ENCODE measurements around the gene GIN1. TPM values are rescaled to one million over a fixed set of nuclear protein-coding genes. Genes with fewer than 3 reads are reported as not detected.

GIN1 gene
- total and polyA plus RNA-seq, 9 of the 15 experiments (the other 6 are each of a cell fraction or from before 2014, with no cell fraction given), result 2.4 to 9.8 (median 7.8) TPM

DNA sequence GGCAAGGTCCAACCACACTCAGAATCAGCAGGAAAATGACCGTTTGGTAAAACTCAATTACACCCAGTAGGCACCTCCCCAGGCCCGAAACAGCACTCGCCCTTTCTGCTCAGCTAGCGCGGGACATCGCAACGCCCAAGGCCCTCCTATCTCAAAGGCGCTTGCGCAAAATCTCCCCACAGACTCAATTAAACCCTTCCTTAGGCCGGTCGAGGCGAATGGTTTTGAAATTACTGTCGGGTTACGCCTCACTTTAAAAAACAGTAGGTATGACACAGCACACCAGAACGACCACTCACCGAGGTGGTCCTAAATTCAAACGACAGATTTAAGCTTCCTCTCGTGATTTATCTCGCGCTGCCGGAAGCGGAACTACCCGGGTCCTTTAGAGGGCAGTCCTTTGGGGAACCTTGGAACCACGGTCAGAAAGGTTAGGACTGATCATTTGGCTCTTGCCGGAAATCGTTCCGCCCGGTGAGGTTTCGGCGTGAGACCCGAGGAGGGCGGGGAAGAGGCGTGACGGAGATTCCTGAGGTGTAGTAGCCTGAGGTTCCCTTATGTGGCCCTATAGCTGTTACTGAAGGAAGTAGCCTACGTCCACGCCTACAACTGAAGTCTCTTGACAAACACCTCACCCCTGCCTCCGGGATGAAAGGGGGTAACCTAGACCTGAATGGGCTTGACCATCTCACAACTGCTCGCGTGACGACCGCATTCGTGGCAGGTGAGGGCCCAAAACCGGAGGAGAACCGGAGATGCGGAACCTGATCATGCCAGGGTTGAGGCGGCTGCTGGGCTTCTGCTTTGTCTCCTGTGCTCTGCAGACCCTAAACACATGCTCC lies at the start of gene GIN1, which contains the start of gene PPIP5K2 (continued):
- TF ChIP-seq, protein P1, sequence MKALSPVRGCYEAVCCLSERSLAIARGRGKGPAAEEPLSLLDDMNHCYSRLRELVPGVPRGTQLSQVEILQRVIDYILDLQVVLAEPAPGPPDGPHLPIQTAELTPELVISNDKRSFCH (CRISPR knock-in tag; IDR thresholded peaks at IDR 0.05), result no peak
- TF ChIP-seq, protein P1 (tag; IDR thresholded peaks at IDR 0.05), result peak; percentile 82
- TF ChIP-seq NCOA4 (IDR thresholded peaks at IDR 0.05; ENCODE audit: partially characterized antibody) (no peak), HNRNPUL1 (IDR thresholded peaks at IDR 0.05; ENCODE audit: low read length) (0 out of 2 replicates have a peak, but pooled peaks have one; percentile 53), RBM39 (optimal IDR thresholded peaks at IDR 0.05; ENCODE audit: low read depth, low read length) (peak; percentile 15), KLF1 (tag; IDR thresholded peaks at IDR 0.05) (peak; percentile 84), L3MBTL2 (IDR thresholded peaks at IDR 0.05) (peak; percentile 35), RBM15 (IDR thresholded peaks at IDR 0.05; ENCODE audit: insufficient read depth, low read length) (no peak), STAT5B (CRISPR knock-in tag; IDR thresholded peaks at IDR 0.05) (no peak), RBM25 (IDR thresholded peaks at IDR 0.05; ENCODE audit: low read depth, low read length, severe bottlenecking) (no peak), ZBTB1 (CRISPR knock-in tag; IDR thresholded peaks at IDR 0.05; ENCODE audit: borderline replicate concordance, low read depth) (no peak)
- TF ChIP-seq, protein P2, sequence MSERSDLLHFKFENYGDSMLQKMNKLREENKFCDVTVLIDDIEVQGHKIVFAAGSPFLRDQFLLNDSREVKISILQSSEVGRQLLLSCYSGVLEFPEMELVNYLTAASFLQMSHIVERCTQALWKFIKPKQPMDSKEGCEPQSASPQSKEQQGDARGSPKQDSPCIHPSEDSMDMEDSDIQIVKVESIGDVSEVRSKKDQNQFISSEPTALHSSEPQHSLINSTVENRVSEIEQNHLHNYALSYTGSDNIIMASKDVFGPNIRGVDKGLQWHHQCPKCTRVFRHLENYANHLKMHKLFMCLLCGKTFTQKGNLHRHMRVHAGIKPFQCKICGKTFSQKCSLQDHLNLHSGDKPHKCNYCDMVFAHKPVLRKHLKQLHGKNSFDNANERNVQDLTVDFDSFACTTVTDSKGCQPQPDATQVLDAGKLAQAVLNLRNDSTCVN (CRISPR knock-in tag; IDR thresholded peaks at IDR 0.05), result no peak
- TF ChIP-seq, protein P3, sequence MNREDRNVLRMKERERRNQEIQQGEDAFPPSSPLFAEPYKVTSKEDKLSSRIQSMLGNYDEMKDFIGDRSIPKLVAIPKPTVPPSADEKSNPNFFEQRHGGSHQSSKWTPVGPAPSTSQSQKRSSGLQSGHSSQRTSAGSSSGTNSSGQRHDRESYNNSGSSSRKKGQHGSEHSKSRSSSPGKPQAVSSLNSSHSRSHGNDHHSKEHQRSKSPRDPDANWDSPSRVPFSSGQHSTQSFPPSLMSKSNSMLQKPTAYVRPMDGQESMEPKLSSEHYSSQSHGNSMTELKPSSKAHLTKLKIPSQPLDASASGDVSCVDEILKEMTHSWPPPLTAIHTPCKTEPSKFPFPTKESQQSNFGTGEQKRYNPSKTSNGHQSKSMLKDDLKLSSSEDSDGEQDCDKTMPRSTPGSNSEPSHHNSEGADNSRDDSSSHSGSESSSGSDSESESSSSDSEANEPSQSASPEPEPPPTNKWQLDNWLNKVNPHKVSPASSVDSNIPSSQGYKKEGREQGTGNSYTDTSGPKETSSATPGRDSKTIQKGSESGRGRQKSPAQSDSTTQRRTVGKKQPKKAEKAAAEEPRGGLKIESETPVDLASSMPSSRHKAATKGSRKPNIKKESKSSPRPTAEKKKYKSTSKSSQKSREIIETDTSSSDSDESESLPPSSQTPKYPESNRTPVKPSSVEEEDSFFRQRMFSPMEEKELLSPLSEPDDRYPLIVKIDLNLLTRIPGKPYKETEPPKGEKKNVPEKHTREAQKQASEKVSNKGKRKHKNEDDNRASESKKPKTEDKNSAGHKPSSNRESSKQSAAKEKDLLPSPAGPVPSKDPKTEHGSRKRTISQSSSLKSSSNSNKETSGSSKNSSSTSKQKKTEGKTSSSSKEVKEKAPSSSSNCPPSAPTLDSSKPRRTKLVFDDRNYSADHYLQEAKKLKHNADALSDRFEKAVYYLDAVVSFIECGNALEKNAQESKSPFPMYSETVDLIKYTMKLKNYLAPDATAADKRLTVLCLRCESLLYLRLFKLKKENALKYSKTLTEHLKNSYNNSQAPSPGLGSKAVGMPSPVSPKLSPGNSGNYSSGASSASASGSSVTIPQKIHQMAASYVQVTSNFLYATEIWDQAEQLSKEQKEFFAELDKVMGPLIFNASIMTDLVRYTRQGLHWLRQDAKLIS (CRISPR knock-in tag; IDR thresholded peaks at IDR 0.05), result peak; percentile 11; the same call in 1 of the 2 replicates
- TF ChIP-seq, protein P4, sequence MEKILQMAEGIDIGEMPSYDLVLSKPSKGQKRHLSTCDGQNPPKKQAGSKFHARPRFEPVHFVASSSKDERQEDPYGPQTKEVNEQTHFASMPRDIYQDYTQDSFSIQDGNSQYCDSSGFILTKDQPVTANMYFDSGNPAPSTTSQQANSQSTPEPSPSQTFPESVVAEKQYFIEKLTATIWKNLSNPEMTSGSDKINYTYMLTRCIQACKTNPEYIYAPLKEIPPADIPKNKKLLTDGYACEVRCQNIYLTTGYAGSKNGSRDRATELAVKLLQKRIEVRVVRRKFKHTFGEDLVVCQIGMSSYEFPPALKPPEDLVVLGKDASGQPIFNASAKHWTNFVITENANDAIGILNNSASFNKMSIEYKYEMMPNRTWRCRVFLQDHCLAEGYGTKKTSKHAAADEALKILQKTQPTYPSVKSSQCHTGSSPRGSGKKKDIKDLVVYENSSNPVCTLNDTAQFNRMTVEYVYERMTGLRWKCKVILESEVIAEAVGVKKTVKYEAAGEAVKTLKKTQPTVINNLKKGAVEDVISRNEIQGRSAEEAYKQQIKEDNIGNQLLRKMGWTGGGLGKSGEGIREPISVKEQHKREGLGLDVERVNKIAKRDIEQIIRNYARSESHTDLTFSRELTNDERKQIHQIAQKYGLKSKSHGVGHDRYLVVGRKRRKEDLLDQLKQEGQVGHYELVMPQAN (IDR thresholded peaks at IDR 0.05; ENCODE audit: borderline replicate concordance), result peak; percentile 91
- TF ChIP-seq, protein P5, sequence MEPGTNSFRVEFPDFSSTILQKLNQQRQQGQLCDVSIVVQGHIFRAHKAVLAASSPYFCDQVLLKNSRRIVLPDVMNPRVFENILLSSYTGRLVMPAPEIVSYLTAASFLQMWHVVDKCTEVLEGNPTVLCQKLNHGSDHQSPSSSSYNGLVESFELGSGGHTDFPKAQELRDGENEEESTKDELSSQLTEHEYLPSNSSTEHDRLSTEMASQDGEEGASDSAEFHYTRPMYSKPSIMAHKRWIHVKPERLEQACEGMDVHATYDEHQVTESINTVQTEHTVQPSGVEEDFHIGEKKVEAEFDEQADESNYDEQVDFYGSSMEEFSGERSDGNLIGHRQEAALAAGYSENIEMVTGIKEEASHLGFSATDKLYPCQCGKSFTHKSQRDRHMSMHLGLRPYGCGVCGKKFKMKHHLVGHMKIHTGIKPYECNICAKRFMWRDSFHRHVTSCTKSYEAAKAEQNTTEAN (CRISPR knock-in tag; IDR thresholded peaks at IDR 0.05), result no peak; the same call in 1 of the 2 replicates
